Loucy (cell line): ENCODE results near the gene INF2.

Experiments used
- H2AFZ ChIP-seq: fragments of 200-600 bp; sonication (generic); 2 replicates; pipeline ENCODE4 v1.6.0; 2016; ENCODE audit warnings: antibody characterized with exemption, mild to moderate bottlenecking, low read length, moderate library complexity
- H3F3A ChIP-seq: fragments of 200-600 bp; 2 replicates; pipeline ENCODE4 v1.6.0; 2016; ENCODE audit warnings: antibody characterized with exemption, low read depth, mild to moderate bottlenecking
- H3K27me3 ChIP-seq: fragments of 200-600 bp; sonication (generic); 2 replicates; pipeline ENCODE4 v1.6.1; 2014; ENCODE audit warnings: low read length, mild to moderate bottlenecking; ENCODE audit not compliant: insufficient read depth, poor library complexity, severe bottlenecking
- H3K36me3 ChIP-seq: fragments of 200-600 bp; sonication (generic); 2 replicates; pipeline ENCODE4 v1.6.1; 2016; ENCODE audit warnings: low read length; ENCODE audit not compliant: insufficient read depth
- H3K4me1 ChIP-seq: fragments of 200-600 bp; sonication (generic); 2 replicates; pipeline ENCODE4 v1.5.1; 2014; ENCODE audit warnings: low read length, mild to moderate bottlenecking; ENCODE audit not compliant: insufficient read depth, poor library complexity, severe bottlenecking
- H3K4me2 ChIP-seq: fragments of 200-600 bp; sonication (generic); 2 replicates; pipeline ENCODE4 v1.6.0; 2014; ENCODE audit warnings: antibody characterized with exemption, low read length, low read depth, mild to moderate bottlenecking; ENCODE audit not compliant: poor library complexity, severe bottlenecking
- H3K4me3 ChIP-seq: fragments of 200-600 bp; sonication (generic); 2 replicates; pipeline ENCODE4 v1.5.1; 2014; ENCODE audit warnings: low read length, mild to moderate bottlenecking, mixed read lengths; ENCODE audit not compliant: poor library complexity, severe bottlenecking
- H3K79me2 ChIP-seq: fragments of 200-600 bp; sonication (generic); 2 replicates; pipeline ENCODE4 v1.6.1; 2014; ENCODE audit warnings: low read length; ENCODE audit not compliant: insufficient read depth
- H3K9ac ChIP-seq: fragments of 200-600 bp; sonication (generic); 2 replicates; pipeline ENCODE4 v1.6.0; 2014; ENCODE audit warnings: mild to moderate bottlenecking, low read depth, low read length, moderate library complexity; ENCODE audit not compliant: poor library complexity, severe bottlenecking
- H3K9me2 ChIP-seq: fragments of 200-600 bp; sonication (generic); replicated peaks from 2 replicates; pipeline ENCODE4 v1.6.1; 2016; ENCODE audit warnings: low read depth, low read length, mixed read lengths
- H3K9me3 ChIP-seq: fragments of 200-600 bp; sonication (generic); 2 replicates; pipeline ENCODE4 v1.6.1; 2014; ENCODE audit warnings: mild to moderate bottlenecking, antibody characterized with exemption, low read length, low read depth; ENCODE audit not compliant: insufficient read depth
- H4K20me1 ChIP-seq: fragments of 200-600 bp; sonication (generic); 2 replicates; pipeline ENCODE4 v1.6.0; 2014; ENCODE audit warnings: antibody characterized with exemption, low read length, mild to moderate bottlenecking; ENCODE audit not compliant: insufficient read depth, poor library complexity, severe bottlenecking
- EZH2phosphoT487 ChIP-seq: fragments of 200-600 bp; IDR thresholded peaks from 2 replicates; pipeline ENCODE4 v1.6.1; 2018; ENCODE audit warnings: antibody characterized with exemption, mild to moderate bottlenecking, moderate library complexity, borderline replicate concordance
- TF ChIP-seq, protein P1 (sequence below): fragments of 200-600 bp; sonication (generic); conservative IDR thresholded peaks from 2 replicates; pipeline ENCODE4 v1.5.1; 2014; ENCODE audit warnings: mild to moderate bottlenecking, antibody characterized with exemption, low read length

INF2 gene

DNA sequence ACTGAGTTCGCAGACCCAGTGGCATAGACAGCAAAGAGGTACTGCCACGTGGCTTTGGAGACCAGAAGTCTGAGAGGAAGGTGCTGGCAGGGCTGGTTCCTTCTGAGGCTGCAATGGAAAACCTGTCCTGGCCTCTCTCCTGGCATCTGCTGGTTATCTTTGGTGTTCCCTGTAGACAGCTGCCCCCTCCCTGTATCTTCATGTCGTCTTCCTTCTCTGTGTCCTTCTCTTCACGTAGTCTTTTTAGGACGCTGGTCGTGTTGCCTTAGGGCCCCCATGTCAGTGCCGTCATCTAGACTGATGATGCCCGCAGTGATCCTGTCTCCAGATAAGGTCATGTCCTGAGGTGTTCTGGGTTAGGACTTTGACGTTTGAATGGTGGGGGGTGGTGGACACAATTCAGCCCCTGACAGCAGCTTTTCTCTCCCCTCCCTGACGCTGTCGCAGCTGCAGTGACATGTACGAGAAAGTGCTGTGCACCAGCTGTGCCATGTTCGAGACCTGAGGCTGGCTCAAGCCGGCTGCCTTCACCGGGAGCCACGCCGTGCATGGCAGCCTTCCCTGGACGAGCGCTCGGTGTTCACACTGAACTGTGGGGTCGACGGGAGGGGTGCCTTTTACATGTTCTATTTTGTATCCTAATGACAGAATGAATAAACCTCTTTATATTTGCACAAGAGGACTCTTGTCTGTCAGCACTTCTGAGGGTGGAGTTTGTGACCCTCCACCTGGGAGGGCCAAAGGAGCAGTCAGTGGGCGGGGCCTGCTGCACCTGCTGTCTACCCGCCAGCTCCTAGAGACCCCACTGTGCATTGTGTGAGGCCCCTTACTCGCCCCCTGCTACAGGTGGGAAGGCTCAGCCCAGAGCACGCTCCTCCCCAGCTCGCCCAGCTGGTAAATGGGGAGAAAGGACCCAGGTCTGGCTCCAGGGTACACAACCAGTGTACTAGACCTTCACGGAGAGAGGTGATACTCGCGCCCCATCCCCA, 69.9 kb downstream of the INF2 start:
- Histone ChIP-seq H3K9me3 (no peaks in the 10 kb centered on the region), H2AFZ (no peak overlapping the region), H3K4me3 (no peak overlapping the region), H4K20me1 (peaks cover 35% of the 10 kb centered on the region), H3K4me1 (peaks cover 37% of the 10 kb centered on the region), H3K36me3 (peaks cover 48% of the 10 kb centered on the region; the same call in 1 of the 2 replicates), H3K79me2 (peaks cover 73% of the 10 kb centered on the region), H3F3A (no peaks in the 10 kb centered on the region), H3K9ac (no peak overlapping the region), H3K27me3 (no peaks in the 10 kb centered on the region), H3K9me2 (no peaks in the 10 kb centered on the region), H3K4me2 (no peak overlapping the region)
- TF ChIP-seq, protein P1, sequence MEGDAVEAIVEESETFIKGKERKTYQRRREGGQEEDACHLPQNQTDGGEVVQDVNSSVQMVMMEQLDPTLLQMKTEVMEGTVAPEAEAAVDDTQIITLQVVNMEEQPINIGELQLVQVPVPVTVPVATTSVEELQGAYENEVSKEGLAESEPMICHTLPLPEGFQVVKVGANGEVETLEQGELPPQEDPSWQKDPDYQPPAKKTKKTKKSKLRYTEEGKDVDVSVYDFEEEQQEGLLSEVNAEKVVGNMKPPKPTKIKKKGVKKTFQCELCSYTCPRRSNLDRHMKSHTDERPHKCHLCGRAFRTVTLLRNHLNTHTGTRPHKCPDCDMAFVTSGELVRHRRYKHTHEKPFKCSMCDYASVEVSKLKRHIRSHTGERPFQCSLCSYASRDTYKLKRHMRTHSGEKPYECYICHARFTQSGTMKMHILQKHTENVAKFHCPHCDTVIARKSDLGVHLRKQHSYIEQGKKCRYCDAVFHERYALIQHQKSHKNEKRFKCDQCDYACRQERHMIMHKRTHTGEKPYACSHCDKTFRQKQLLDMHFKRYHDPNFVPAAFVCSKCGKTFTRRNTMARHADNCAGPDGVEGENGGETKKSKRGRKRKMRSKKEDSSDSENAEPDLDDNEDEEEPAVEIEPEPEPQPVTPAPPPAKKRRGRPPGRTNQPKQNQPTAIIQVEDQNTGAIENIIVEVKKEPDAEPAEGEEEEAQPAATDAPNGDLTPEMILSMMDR, result no peak
- TF ChIP-seq EZH2phosphoT487, result no peak

DNA sequence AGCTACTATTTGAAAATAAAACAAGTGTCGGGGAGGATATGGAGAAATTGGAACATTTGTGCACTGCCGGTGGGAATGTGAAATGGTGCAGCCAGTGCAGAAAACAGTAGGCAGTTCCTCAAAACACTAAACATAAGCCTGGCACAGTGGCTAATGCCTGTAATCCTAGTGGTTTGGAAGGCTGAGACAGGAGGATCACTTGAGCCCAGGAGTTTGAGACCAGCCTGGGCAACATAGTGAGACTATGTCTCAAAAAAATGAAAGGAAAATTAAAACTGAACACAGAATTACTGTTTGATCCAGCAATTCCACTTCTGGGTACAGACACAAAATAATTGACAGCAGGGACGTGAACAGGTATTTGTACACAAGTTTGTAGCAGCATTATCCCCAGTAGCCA, 76.1 kb downstream of the INF2 start:
- peaks cover 21% of the 10 kb centered on the region for H3K79me2 ChIP-seq
- H3K9ac ChIP-seq, result no peak overlapping the region
- no peaks in the 10 kb centered on the region for H3K9me3 ChIP-seq
- H3K27me3 ChIP-seq, result no peaks in the 10 kb centered on the region
- H3K4me1 ChIP-seq, result peaks cover 10% of the 10 kb centered on the region
- H3F3A ChIP-seq, result peaks cover 3% of the 10 kb centered on the region; the same call in 1 of the 2 replicates
- no peaks in the 10 kb centered on the region for H4K20me1 ChIP-seq
- H3K4me3 ChIP-seq, result peak overlapping the region; percentile 27
- H3K36me3 ChIP-seq, result peaks cover 10% of the 10 kb centered on the region; the same call in 1 of the 2 replicates
- H2AFZ ChIP-seq, result no peak overlapping the region
- H3K4me2 ChIP-seq, result peak overlapping the region; percentile 54
- no peaks in the 10 kb centered on the region for H3K9me2 ChIP-seq
- no peak for TF ChIP-seq EZH2phosphoT487
- TF ChIP-seq, protein P1, result no peak

DNA sequence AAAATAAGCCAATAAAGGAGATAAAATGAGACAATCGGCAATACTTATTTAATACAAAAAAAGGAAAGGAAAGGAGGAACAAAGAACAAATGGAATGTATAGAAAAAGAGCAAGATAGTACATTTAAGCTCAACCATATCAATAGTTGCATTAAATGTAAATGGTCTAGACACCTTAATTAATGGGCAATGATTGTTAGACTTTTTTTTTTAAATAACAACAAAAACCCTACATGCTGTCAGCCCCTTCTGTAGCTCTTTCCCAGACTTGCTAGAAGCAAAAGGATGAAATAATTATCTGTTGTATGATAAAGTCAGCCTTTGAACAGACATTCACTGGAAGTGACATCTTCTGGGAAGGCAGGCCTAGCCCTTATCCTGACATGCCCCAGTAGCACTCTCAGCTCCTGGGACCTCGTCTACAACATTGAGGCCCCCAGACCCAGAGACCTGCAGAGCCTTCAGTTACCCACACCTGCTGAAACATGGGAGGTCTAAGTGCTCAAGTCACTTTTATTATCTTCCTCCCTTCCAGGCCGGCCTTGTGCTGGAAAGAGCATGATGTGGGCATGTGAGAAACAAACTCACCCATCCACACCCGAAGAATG, 76.9 kb downstream of the INF2 start:
- peak overlapping the region; percentile 54 for H3K4me2 ChIP-seq
- H3K4me1 ChIP-seq, result peaks cover 10% of the 10 kb centered on the region
- no peaks in the 10 kb centered on the region for H4K20me1 ChIP-seq
- peaks cover 10% of the 10 kb centered on the region for H3K36me3 ChIP-seq
- peaks cover 17% of the 10 kb centered on the region for H3K79me2 ChIP-seq
- H3K9me3 ChIP-seq, result no peaks in the 10 kb centered on the region; the same call in 1 of the 2 replicates
- H3K27me3 ChIP-seq, result no peaks in the 10 kb centered on the region
- H2AFZ ChIP-seq, result no peak overlapping the region
- TF ChIP-seq, protein P1, result no peak
- TF ChIP-seq EZH2phosphoT487, result no peak
- H3K9ac ChIP-seq, result peak overlapping the region; percentile 62
- no peaks in the 10 kb centered on the region for H3K9me2 ChIP-seq
- H3F3A ChIP-seq, result peaks cover 3% of the 10 kb centered on the region; the same call in 1 of the 2 replicates
- H3K4me3 ChIP-seq, result peak overlapping the region; percentile 70
